ENCODE data around the gene VILL. TPM values are rescaled to one million over a fixed set of nuclear protein-coding genes. Genes with fewer than 3 reads are reported as not detected.

VILL gene
- 2.3 and 2.7 TPM in 2 replicates for total RNA-seq
- long read RNA-seq, partial matches to known transcripts: 0 of 3 reads
- long read RNA-seq, other reads (novel, unspliced or antisense): 3 of 3 reads

DNA sequence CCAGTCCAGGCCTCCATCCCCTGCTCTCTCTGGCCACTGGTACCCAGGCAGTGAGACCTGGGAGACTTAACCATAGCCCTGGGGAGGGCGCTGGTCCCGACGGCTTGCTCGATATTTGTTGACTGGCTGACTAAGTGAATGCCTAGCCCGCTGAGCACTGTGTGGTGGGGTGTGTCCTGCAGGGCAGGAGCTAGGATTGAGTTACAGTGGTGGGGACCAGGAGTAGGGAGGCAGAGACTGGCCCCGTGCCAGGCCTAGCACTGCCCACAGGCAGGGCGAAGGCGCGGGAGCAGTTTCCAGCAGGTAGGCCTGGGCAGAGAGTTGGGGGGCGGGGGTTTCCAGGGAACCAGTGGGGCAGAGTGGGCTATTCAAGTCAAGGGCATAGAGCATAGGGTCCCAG is at the start of gene VILL:
Gene VILL (plus strand): TSS at position 260 of the 400 bp plus-strand sequence. CDS start 2,887 bp downstream, outside the sequence.
- no peaks in the 10 kb centered on the region for H3K9me3 Mint-ChIP-seq (ENCODE audit: unreplicated experiment)
- no peaks in the 10 kb centered on the region for H3K36me3 Mint-ChIP-seq (ENCODE audit: unreplicated experiment)
- H3K27me3 Mint-ChIP-seq (ENCODE audit: unreplicated experiment): peaks cover 2% of the 10 kb centered on the region
- DNase-seq (ENCODE audit: extremely low spot score, unreplicated experiment): no peak
- H3K27ac Mint-ChIP-seq (ENCODE audit: unreplicated experiment): no peak within 1 kb of the TSS
- TF ChIP-seq, protein P1, sequence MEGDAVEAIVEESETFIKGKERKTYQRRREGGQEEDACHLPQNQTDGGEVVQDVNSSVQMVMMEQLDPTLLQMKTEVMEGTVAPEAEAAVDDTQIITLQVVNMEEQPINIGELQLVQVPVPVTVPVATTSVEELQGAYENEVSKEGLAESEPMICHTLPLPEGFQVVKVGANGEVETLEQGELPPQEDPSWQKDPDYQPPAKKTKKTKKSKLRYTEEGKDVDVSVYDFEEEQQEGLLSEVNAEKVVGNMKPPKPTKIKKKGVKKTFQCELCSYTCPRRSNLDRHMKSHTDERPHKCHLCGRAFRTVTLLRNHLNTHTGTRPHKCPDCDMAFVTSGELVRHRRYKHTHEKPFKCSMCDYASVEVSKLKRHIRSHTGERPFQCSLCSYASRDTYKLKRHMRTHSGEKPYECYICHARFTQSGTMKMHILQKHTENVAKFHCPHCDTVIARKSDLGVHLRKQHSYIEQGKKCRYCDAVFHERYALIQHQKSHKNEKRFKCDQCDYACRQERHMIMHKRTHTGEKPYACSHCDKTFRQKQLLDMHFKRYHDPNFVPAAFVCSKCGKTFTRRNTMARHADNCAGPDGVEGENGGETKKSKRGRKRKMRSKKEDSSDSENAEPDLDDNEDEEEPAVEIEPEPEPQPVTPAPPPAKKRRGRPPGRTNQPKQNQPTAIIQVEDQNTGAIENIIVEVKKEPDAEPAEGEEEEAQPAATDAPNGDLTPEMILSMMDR (IDR thresholded peaks at IDR 0.05): no peak
- H3K4me1 Mint-ChIP-seq (ENCODE audit: unreplicated experiment): peaks cover 7% of the 10 kb centered on the region
- no peak within 1 kb of the TSS for H3K4me3 Mint-ChIP-seq (ENCODE audit: unreplicated experiment)

DNA sequence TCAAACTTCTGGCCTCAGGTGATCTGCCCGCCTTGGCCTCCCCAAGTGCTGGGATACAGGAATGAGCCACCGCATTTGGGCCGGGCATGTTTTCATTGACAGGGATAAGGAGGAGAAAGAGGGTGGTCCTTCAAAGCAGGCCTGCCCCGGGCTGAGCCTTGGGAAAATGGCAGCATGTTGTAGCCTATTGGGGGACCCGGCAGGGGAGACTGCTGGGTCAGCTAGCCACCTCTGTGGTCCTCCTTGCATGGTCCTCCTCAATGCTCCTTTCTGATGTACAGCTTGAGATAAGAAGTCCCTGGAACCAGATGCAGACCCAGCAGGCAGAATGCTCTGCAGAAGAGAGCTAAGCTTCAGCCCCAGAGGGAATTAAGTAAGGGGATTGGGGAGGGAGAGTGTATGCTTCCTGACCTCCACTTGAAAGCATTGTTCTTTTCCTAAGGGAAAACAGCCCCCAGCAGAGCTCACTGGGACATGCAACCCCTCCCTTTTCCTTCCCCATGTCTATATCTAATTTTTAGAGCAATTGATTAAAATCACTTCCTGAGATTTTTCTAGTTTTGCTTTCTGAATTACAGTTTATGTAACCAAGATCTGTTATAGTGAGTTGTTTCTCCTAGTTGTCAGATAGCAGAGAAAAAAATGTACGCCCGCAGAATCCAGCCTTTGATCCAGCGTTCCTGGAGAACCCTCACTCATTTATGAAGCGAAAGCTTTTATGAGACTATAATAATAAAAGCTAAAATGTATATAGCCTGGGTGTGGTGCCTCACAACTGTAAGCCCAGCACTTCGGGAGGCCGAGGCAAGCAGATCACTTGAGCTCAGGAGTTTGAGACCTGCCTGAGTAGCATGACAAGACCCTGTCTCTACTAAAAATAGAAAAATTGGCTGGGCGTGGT is 48.7 kb upstream of the VILL start:
- no peak for DNase-seq (ENCODE audit: extremely low spot score, unreplicated experiment)
- H3K27me3 Mint-ChIP-seq (ENCODE audit: unreplicated experiment): no peaks in the 10 kb centered on the region
- peaks cover 98% of the 10 kb centered on the region for H3K4me1 Mint-ChIP-seq (ENCODE audit: unreplicated experiment)
- TF ChIP-seq, protein P1 (IDR thresholded peaks at IDR 0.05): no peak
- no peaks in the 10 kb centered on the region for H3K36me3 Mint-ChIP-seq (ENCODE audit: unreplicated experiment)
- H3K4me3 Mint-ChIP-seq (ENCODE audit: unreplicated experiment): peak overlapping the region; percentile 4
- H3K27ac Mint-ChIP-seq (ENCODE audit: unreplicated experiment): peak overlapping the region; percentile 79
- no peaks in the 10 kb centered on the region for H3K9me3 Mint-ChIP-seq (ENCODE audit: unreplicated experiment)

DNA sequence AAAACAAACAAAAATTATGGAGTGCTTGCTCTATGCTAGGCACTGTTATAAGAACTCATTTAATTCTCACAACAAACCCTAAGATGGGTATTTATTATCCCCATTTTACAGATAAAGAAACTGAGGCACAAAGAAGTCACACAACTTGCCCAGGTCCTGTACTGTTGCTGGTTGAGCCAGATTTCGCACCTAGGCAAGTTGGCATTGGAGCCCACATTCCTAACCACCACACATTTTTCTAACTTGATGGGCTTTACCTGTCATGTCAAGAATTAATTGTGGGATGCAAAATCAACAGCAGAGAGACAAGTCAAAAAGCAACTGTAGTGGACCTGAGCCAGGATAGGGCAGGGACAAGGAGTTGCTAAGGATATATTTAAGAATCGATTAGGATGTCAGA is 47.9 kb upstream of the VILL start:
- TF ChIP-seq, protein P1 (IDR thresholded peaks at IDR 0.05): no peak
- no peaks in the 10 kb centered on the region for H3K27me3 Mint-ChIP-seq (ENCODE audit: unreplicated experiment)
- no peaks in the 10 kb centered on the region for H3K9me3 Mint-ChIP-seq (ENCODE audit: unreplicated experiment)

DNA sequence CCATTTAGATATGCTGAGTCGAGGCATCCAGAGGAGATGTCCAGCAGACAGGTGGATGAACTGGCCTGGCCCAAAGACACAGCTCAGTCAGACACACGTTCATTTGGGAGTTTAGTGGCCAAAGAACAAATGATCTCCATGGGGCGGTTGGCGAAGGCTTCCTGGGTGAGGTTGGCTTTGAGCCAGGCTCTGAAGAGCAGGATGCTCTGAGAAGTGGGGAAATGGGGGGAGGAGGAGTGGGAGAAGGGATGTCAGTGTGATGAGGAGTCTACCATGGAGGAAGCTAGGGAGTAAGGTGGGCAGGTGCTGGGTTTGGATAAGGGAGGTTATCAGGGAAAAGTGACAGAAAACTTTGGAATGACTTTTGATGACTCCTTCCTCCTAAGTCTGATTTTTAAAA is 47.5 kb upstream of the VILL start:
- H3K27ac Mint-ChIP-seq (ENCODE audit: unreplicated experiment): peak overlapping the region; percentile 96

More for the DNA sequence above, 47.9 kb upstream of the VILL start:
- Mint-ChIP-seq H3K36me3 (ENCODE audit: unreplicated experiment) (no peaks in the 10 kb centered on the region), H3K4me1 (ENCODE audit: unreplicated experiment) (peaks cover 98% of the 10 kb centered on the region), H3K27ac (ENCODE audit: unreplicated experiment) (peak overlapping the region; percentile 79), H3K4me3 (ENCODE audit: unreplicated experiment) (no peak overlapping the region)
- no peak for DNase-seq (ENCODE audit: extremely low spot score, unreplicated experiment)

More for the DNA sequence above, 47.5 kb upstream of the VILL start:
- Mint-ChIP-seq H3K9me3 (ENCODE audit: unreplicated experiment) (no peaks in the 10 kb centered on the region), H3K4me3 (ENCODE audit: unreplicated experiment) (no peak overlapping the region), H3K36me3 (ENCODE audit: unreplicated experiment) (no peaks in the 10 kb centered on the region), H3K4me1 (ENCODE audit: unreplicated experiment) (peaks cover 97% of the 10 kb centered on the region), H3K27me3 (ENCODE audit: unreplicated experiment) (no peaks in the 10 kb centered on the region)
- DNase-seq (ENCODE audit: extremely low spot score, unreplicated experiment): no peak
- TF ChIP-seq, protein P1 (IDR thresholded peaks at IDR 0.05): no peak

Data from osteocyte (in vitro differentiated cells).